H9 (cell line): ENCODE results near the gene CHAMP1. TPM values are rescaled to one million over a fixed set of nuclear protein-coding genes. Genes with fewer than 3 reads are reported as not detected.
"Not testable (repeated sequence)": the region's sequence is repeated elsewhere in the genome, so short reads cannot be mapped to it uniquely, and the experiment has no call there.

Experiments
- DNase-seq: peaks from one replicate; pipeline ENCODE4 v3.0.0-alpha.2; 2017
- H2AFZ ChIP-seq: one replicate; pipeline ENCODE4 v1.6.1; 2013; ENCODE audit warnings: mild to moderate bottlenecking, low read length, control low read depth, moderate library complexity
- H2AK5ac ChIP-seq: 2 replicates; pipeline ENCODE4 v1.6.1; 2013; ENCODE audit warnings: low read length, control low read depth, mixed read lengths; ENCODE audit not compliant: insufficient read length
- H2BK120ac ChIP-seq: one replicate; pipeline ENCODE4 v1.6.1; 2013; ENCODE audit warnings: low read depth, mild to moderate bottlenecking, low read length, control low read depth, inconsistent platforms; ENCODE audit not compliant: poor library complexity, severe bottlenecking
- H2BK12ac ChIP-seq: 2 replicates; pipeline ENCODE4 v1.6.1; 2013; ENCODE audit warnings: low read length, control low read depth, mixed read lengths, low read depth; ENCODE audit not compliant: insufficient read length
- H2BK15ac ChIP-seq: 2 replicates; pipeline ENCODE4 v1.6.1; 2013; ENCODE audit warnings: low read depth, low read length, control low read depth
- H2BK20ac ChIP-seq: one replicate; pipeline ENCODE4 v1.6.1; 2013; ENCODE audit warnings: low read depth, mild to moderate bottlenecking, low read length, control low read depth, inconsistent platforms; ENCODE audit not compliant: poor library complexity, severe bottlenecking
- H2BK5ac ChIP-seq: 2 replicates; pipeline ENCODE4 v1.6.1; 2013; ENCODE audit warnings: low read length, control low read depth, mixed read lengths; ENCODE audit not compliant: insufficient read length
- H3K14ac ChIP-seq: 2 replicates; pipeline ENCODE4 v1.6.1; 2013; ENCODE audit warnings: low read length, control low read depth; ENCODE audit not compliant: insufficient read depth
- H3K18ac ChIP-seq: 2 replicates; pipeline ENCODE4 v1.6.1; 2013; ENCODE audit warnings: low read depth, mild to moderate bottlenecking, mixed read lengths, low read length, control low read depth; ENCODE audit not compliant: insufficient read length
- H3K23ac ChIP-seq: 2 replicates; pipeline ENCODE4 v1.6.1; 2013; ENCODE audit warnings: low read length, control low read depth, mixed read lengths, low read depth; ENCODE audit not compliant: insufficient read length
- H3K23me2 ChIP-seq: 2 replicates; pipeline ENCODE4 v1.6.1; 2013; ENCODE audit warnings: low read depth, mild to moderate bottlenecking, mixed read lengths, low read length, control low read depth; ENCODE audit not compliant: insufficient read length, poor library complexity, severe bottlenecking
- H3K27ac ChIP-seq: 2 replicates; pipeline ENCODE4 v1.5.1; 2013; ENCODE audit warnings: low read length, control low read depth, mixed read lengths, low read depth; ENCODE audit not compliant: insufficient read length
- H3K27me3 ChIP-seq: 2 replicates; pipeline ENCODE4 v1.6.1; 2013; ENCODE audit warnings: low read length, control low read depth, inconsistent platforms; ENCODE audit not compliant: insufficient read depth
- H3K4ac ChIP-seq: 2 replicates; pipeline ENCODE4 v1.6.1; 2013; ENCODE audit warnings: low read depth, mild to moderate bottlenecking, control low read depth, inconsistent platforms, low read length, moderate library complexity
- H3K4me1 ChIP-seq: 2 replicates; pipeline ENCODE4 v1.6.1; 2013; ENCODE audit warnings: low read length, control low read depth, inconsistent platforms; ENCODE audit not compliant: insufficient read depth
- H3K4me2 ChIP-seq: 2 replicates; pipeline ENCODE4 v1.6.1; 2013; ENCODE audit warnings: low read length, control low read depth, mixed read lengths; ENCODE audit not compliant: insufficient read length, insufficient read depth
- H3K56ac ChIP-seq: 2 replicates; pipeline ENCODE4 v1.6.1; 2013; ENCODE audit warnings: low read depth, mild to moderate bottlenecking, mixed read lengths, low read length, control low read depth; ENCODE audit not compliant: insufficient read length
- H3K79me1 ChIP-seq: 2 replicates; pipeline ENCODE4 v1.6.1; 2013; ENCODE audit warnings: low read depth, mild to moderate bottlenecking, moderate library complexity, low read length, control low read depth, inconsistent platforms; ENCODE audit not compliant: insufficient read depth, poor library complexity, severe bottlenecking
- H3K79me2 ChIP-seq: 2 replicates; pipeline ENCODE4 v1.6.1; 2013; ENCODE audit warnings: low read length, control low read depth, inconsistent platforms; ENCODE audit not compliant: insufficient read depth
- H3K9ac ChIP-seq: 2 replicates; pipeline ENCODE4 v1.6.1; 2013; ENCODE audit warnings: low read length, control low read depth, mixed read lengths; ENCODE audit not compliant: insufficient read length; ENCODE audit errors: extremely low read depth
- H3K9me3 ChIP-seq: one replicate; pipeline ENCODE4 v1.6.1; 2013; ENCODE audit warnings: low read depth, low read length, inconsistent platforms; ENCODE audit not compliant: control insufficient read depth
- H3T11ph ChIP-seq: one replicate; pipeline ENCODE4 v1.6.1; 2013; ENCODE audit warnings: mild to moderate bottlenecking, low read length, control low read depth, inconsistent platforms
- H4K20me1 ChIP-seq: one replicate; pipeline ENCODE4 v1.6.1; 2013; ENCODE audit not compliant: control insufficient read depth, insufficient read length, insufficient read depth
- H4K5ac ChIP-seq: 2 replicates; pipeline ENCODE4 v1.6.1; 2013; ENCODE audit warnings: low read depth, mild to moderate bottlenecking, mixed read lengths, low read length, control low read depth; ENCODE audit not compliant: insufficient read length
- H4K8ac ChIP-seq: replicated peaks from 2 replicates; pipeline ENCODE4 v1.6.1; 2013; ENCODE audit warnings: low read length, control low read depth, mixed read lengths, low read depth; ENCODE audit not compliant: insufficient read length
- H4K91ac ChIP-seq: 2 replicates; pipeline ENCODE4 v1.6.1; 2013; ENCODE audit warnings: low read depth, mild to moderate bottlenecking, moderate library complexity, mixed read lengths, low read length, control low read depth; ENCODE audit not compliant: insufficient read length
- H3K27ac Mint-ChIP-seq, 3 experiments: 2 replicates in 2 of 3; 3 replicates in 1 of 3; pipeline ENCODE4 v1.8.0; 2020 to 2021; ENCODE audit warnings: mixed read lengths in 3 of 3, mild to moderate bottlenecking in 1 of 3, moderate library complexity in 1 of 3
- H3K27me3 Mint-ChIP-seq: 2 replicates; pipeline ENCODE4 v1.8.0; 2021; ENCODE audit warnings: low read depth, mild to moderate bottlenecking, moderate library complexity, mixed read lengths
- H3K36me3 Mint-ChIP-seq, 3 experiments: 2 replicates in 2 of 3; 3 replicates in 1 of 3; pipeline ENCODE4 v1.8.0; 2020 to 2021; ENCODE audit warnings: low read depth in 3 of 3, mixed read lengths in 3 of 3; ENCODE audit not compliant: insufficient read depth in 1 of 3
- H3K4me1 Mint-ChIP-seq, 2 experiments: 2 replicates each; pipeline ENCODE4 v1.8.0; 2020; ENCODE audit warnings: mixed read lengths in 2 of 2
- H3K4me3 Mint-ChIP-seq, 2 experiments: 2 replicates in 1 of 2; 3 replicates in 1 of 2; pipeline ENCODE4 v1.8.0; 2020 to 2021; ENCODE audit warnings: mild to moderate bottlenecking in 2 of 2, mixed read lengths in 2 of 2, moderate library complexity in 1 of 2
- H3K9me3 Mint-ChIP-seq, 2 experiments: 2 replicates in 1 of 2; 3 replicates in 1 of 2; pipeline ENCODE4 v1.8.0; 2020; ENCODE audit warnings: mild to moderate bottlenecking in 2 of 2, mixed read lengths in 2 of 2, moderate library complexity in 1 of 2
- whole genome bisulfite sequencing: extraction: QIAGEN DNeasy Blood & Tissue Kit; methylation state at CpG from one replicate; pipeline ENCODE4 v1.1.7; 2013; ENCODE audit warnings: missing lambda C conversion rate, low lambda C conversion rate, mixed read lengths; ENCODE audit not compliant: insufficient read length; ENCODE audit errors: extremely low coverage; 5-methylcytosine and 5-hydroxymethylcytosine counted together
- total RNA-seq: library from RNA; stranded (reverse); gene quantifications from 2 replicates; pipeline ENCODE4 v1.2.1, GENCODE V29; 2021
- TF ChIP-seq, protein P1 (sequence below): fragments of 200-600 bp; sonication (generic); conservative IDR thresholded peaks from 3 replicates; pipeline ENCODE4 v1.8.0; 2021; ENCODE audit warnings: antibody characterized with exemption, mild to moderate bottlenecking

The CHAMP1 gene
- total RNA-seq, 1 experiment from 2014 or later, result 62.1 TPM

DNA sequence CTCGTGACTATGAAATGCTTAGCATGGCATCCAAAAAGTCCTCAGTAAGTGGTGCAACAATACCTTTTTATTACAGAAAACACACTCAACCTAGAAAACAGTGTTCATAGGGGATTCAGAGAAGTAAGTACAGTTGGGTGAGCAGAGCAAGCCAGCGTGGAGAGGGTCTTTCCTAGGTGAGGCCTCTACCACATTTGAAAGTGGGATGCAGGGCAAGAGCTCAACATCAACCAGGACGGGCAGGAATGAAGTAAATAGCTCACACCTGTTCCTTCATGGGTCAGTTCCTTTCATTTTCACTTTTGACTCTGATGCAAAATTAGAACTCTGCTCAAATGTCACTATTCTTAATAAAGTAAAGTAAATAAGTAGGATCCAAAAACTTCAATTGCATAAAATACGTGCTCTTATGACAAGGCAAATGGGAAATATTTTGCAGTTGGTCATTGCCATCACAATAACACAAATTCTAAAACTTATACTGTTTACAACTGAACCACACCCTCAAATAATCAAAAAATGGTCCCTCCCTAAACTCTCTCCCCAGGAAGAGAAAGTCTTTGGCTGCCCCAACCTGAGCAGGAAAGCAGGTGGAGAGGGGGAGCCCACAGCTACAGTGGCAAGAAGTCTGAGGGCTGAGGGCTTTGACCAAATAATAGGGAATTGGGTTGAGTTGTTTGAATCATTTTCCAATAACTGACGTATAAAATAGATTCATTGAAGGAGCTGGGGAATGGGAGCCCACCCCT, 20.2 kb downstream of the CHAMP1 start:
- no peak overlapping the region for H4K5ac ChIP-seq
- no peak overlapping the region for H2AFZ ChIP-seq
- H3K27me3 Mint-ChIP-seq, result no peaks in the 10 kb centered on the region
- no peaks in the 10 kb centered on the region for H3K9me3 Mint-ChIP-seq
- no peak overlapping the region for H2BK20ac ChIP-seq
- H3K9ac ChIP-seq, result no peak overlapping the region
- H3K4me2 ChIP-seq, result no peak overlapping the region
- DNase-seq, result no peak
- no peak overlapping the region for H4K91ac ChIP-seq
- H4K20me1 ChIP-seq, result no peaks in the 10 kb centered on the region
- no peaks in the 10 kb centered on the region for H3K79me2 ChIP-seq
- no peak overlapping the region for H2BK15ac ChIP-seq
- WGBS, result no CpG with 5 or more reads among the region's 5 CpGs
- no peak overlapping the region for H2BK12ac ChIP-seq
- H3K4me1 Mint-ChIP-seq, result peaks cover 22 to 23% of the 10 kb centered on the region in 2 experiments
- no peaks in the 10 kb centered on the region for H3K9me3 ChIP-seq
- no peak overlapping the region for H3K4ac ChIP-seq
- peak overlapping the region in 1 of 3 experiments; percentile 69; a peak in 2 of 7 replicates for H3K27ac Mint-ChIP-seq
- no peak overlapping the region for H3T11ph ChIP-seq
- H3K4me1 ChIP-seq, result no peaks in the 10 kb centered on the region
- no peak overlapping the region for H3K14ac ChIP-seq
- no peak overlapping the region for H3K56ac ChIP-seq
- no peak overlapping the region for H3K27ac ChIP-seq
- H3K27me3 ChIP-seq, result no peaks in the 10 kb centered on the region
- H3K4me3 Mint-ChIP-seq, result no peak overlapping the region; a peak in 1 of 5 replicates
- H3K36me3 Mint-ChIP-seq, result no peaks in the 10 kb centered on the region
- H3K79me1 ChIP-seq, result no peaks in the 10 kb centered on the region
- no peak overlapping the region for H3K18ac ChIP-seq
- H2BK120ac ChIP-seq, result no peak overlapping the region
- no peak overlapping the region for H4K8ac ChIP-seq
- no peaks in the 10 kb centered on the region for H3K23me2 ChIP-seq
- TF ChIP-seq, protein P1, sequence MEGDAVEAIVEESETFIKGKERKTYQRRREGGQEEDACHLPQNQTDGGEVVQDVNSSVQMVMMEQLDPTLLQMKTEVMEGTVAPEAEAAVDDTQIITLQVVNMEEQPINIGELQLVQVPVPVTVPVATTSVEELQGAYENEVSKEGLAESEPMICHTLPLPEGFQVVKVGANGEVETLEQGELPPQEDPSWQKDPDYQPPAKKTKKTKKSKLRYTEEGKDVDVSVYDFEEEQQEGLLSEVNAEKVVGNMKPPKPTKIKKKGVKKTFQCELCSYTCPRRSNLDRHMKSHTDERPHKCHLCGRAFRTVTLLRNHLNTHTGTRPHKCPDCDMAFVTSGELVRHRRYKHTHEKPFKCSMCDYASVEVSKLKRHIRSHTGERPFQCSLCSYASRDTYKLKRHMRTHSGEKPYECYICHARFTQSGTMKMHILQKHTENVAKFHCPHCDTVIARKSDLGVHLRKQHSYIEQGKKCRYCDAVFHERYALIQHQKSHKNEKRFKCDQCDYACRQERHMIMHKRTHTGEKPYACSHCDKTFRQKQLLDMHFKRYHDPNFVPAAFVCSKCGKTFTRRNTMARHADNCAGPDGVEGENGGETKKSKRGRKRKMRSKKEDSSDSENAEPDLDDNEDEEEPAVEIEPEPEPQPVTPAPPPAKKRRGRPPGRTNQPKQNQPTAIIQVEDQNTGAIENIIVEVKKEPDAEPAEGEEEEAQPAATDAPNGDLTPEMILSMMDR, result no peak
- no peak overlapping the region for H2BK5ac ChIP-seq
- no peak overlapping the region for H3K23ac ChIP-seq
- H2AK5ac ChIP-seq, result no peak overlapping the region

DNA sequence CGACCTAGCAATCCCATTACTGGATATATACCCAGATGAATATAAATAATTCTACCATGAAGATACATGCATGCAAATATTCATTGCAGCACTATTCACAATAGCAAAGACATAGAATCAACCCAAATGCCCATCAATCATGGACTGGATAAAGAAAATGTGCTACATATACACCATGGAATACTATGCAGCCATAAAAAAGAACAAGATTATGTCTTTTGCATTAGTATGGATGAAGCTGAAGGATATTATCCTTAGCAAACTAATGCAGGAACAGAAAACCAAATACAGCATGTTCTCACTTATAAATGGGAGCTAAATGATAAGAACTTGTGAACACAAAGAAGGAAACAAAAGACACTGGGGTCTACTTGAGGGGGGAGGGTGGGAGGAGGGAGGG, 22.2 kb downstream of the CHAMP1 start:
- not testable (repeated sequence) for H2BK12ac ChIP-seq, H3K27me3 Mint-ChIP-seq, H3T11ph ChIP-seq, H2AK5ac ChIP-seq, H2BK5ac ChIP-seq, H3K36me3 Mint-ChIP-seq, H3K4me2 ChIP-seq, H3K9me3 ChIP-seq, H3K27me3 ChIP-seq, H4K91ac ChIP-seq, H2BK20ac ChIP-seq, H2AFZ ChIP-seq, H3K9ac ChIP-seq, H3K56ac ChIP-seq, H3K27ac ChIP-seq, H4K5ac ChIP-seq, H4K20me1 ChIP-seq, H3K23me2 ChIP-seq, H3K9me3 Mint-ChIP-seq, H3K27ac Mint-ChIP-seq, H3K18ac ChIP-seq, H3K79me2 ChIP-seq, H2BK15ac ChIP-seq, H3K14ac ChIP-seq, DNase-seq, H4K8ac ChIP-seq, H3K4ac ChIP-seq, H3K23ac ChIP-seq, H3K79me1 ChIP-seq, H3K4me3 Mint-ChIP-seq, H2BK120ac ChIP-seq, H3K4me1 ChIP-seq
- peaks cover 30 to 32% of the 10 kb centered on the region in 2 experiments for H3K4me1 Mint-ChIP-seq
- WGBS, result no CpG with 5 or more reads among the region's 1 CpG
